ENCODE results near the gene MPND. TPM values are rescaled to one million over a fixed set of nuclear protein-coding genes. Genes with fewer than 3 reads are reported as not detected.

The MPND gene
- total and polyA plus RNA-seq, 2 of the 13 experiments (the other 11 are each of a cell fraction or from before 2014, with no cell fraction given): 10.8 to 15.8 TPM

GRCh38 chr19:4342615-4343369 is 570 bp upstream of the MPND start (continued):
- TF ChIP-seq KAT7 (CRISPR knock-in tag; IDR thresholded peaks at IDR 0.05; ENCODE audit: borderline replicate concordance) (peak; percentile 15; the same call in 1 of the 2 replicates), JDP2 (CRISPR knock-in tag; IDR thresholded peaks at IDR 0.05; ENCODE audit: borderline replicate concordance) (no peak), MXD3 (CRISPR knock-in tag; IDR thresholded peaks at IDR 0.05) (no peak), ELF4 (CRISPR knock-in tag; IDR thresholded peaks at IDR 0.05; ENCODE audit: borderline replicate concordance) (0 out of 2 replicates have a peak, but pooled peaks have one; percentile 39), PAXIP1 (CRISPR knock-in tag; conservative IDR thresholded peaks at IDR 0.05) (peak; percentile 88)

- POLR2A ChIA-PET: interaction anchor here (0.7 kb wide), 1 partner anchor 68 kb away, joined by 3 read pairs; no protein-coding TSS in a partner anchor
- H2AFZ ChIP-seq (ENCODE audit: low read length): no peak overlapping the region
- H3K79me2 ChIP-seq (ENCODE audit: insufficient read depth, low read length): peaks cover 3% of the 10 kb centered on the region
- DNase-seq (ENCODE audit: low spot score): no peak
- no peak overlapping the region for H3K4me2 ChIP-seq (ENCODE audit: low read depth, low read length)
- no peaks in the 10 kb centered on the region for H4K20me1 ChIP-seq (ENCODE audit: insufficient read depth, low read length)
- H3K4me3 ChIP-seq (replicated peaks in 1 of 3; ENCODE audit: insufficient read depth in 1 of 3, low read depth in 2 of 3, low read length in 3 of 3): no peak overlapping the region
- 0 out of 5 replicates have a peak, but pooled peaks cover 0 to 1% of the 10 kb centered on the region in 2 experiments for H3K36me3 ChIP-seq (replicated peaks in 1 of 2; ENCODE audit: control insufficient read depth in 1 of 2, insufficient read depth in 2 of 2, low read length in 2 of 2)
- FAIRE-seq: no peak
- H3K9me3 ChIP-seq (ENCODE audit: low read length): no peaks in the 10 kb centered on the region
- H3K27me3 ChIP-seq (ENCODE audit: control insufficient read depth in 1 of 2, insufficient read depth in 2 of 2, low read length in 2 of 2): no peaks in the 10 kb centered on the region; a peak in 1 of 5 replicates
- peaks cover 38% of the 10 kb centered on the region for H3K4me1 ChIP-seq (ENCODE audit: insufficient read depth, low read length)
- 97% methylated on average over 7 of the region's 15 CpGs for WGBS (ENCODE audit: low lambda C conversion rate)
- H3K27ac ChIP-seq (ENCODE audit: extremely low read length, insufficient read depth, low read length): no peak overlapping the region
- intact Hi-C loops (cut with micrococcal nuclease; ENCODE audit: unreplicated experiment) (no loop called here), in situ Hi-C loops (cut with HindIII; ENCODE audit: extremely low pct_ligation_motif_present, low pct_unique_long_range_greater_than_20kb) (no loop called here)
- no peak overlapping the region; the same call in 1 of the 2 replicates for H3K9ac ChIP-seq (ENCODE audit: insufficient read depth, low read depth, low read length)
- TF ChIP-seq SKI (IDR thresholded peaks at IDR 0.05; ENCODE audit: partially characterized antibody) (peak; percentile 24), ZNF281 (CRISPR knock-in tag; IDR thresholded peaks at IDR 0.05; ENCODE audit: borderline replicate concordance) (no peak)
- BruUV-seq (replicated peaks): no TSS peak
- CTCF ChIA-PET (ENCODE audit: low intra/inter-chr PET ratio, low total read pairs): no interaction called here
- no peak for ATAC-seq
Observed at GRCh38 chr19:4345342-4346019, 2.1 kb downstream of the MPND start.

Measured in HepG2 (cell line).